SK-N-SH (cell line): Measurements from ENCODE around the gene MATN1.

Experiments used
- CHD2 ChIP-seq: fragments of 150-350 bp; IDR thresholded peaks from 2 replicates; pipeline ENCODE4 v1.6.1; 2018; ENCODE audit warnings: low read length; ENCODE audit not compliant: partially characterized antibody
- GABPA ChIP-seq: IDR thresholded peaks from 2 replicates; pipeline ENCODE4 v1.4.0; 2012; ENCODE audit warnings: low read depth, mild to moderate bottlenecking
- NFIC ChIP-seq: IDR thresholded peaks from 2 replicates; pipeline ENCODE4 v1.4.0; 2012; ENCODE audit warnings: borderline replicate concordance
- RAD21 ChIP-seq: IDR thresholded peaks from 2 replicates; pipeline ENCODE4 v1.6.1; 2012; ENCODE audit warnings: mild to moderate bottlenecking, low read length
- REST ChIP-seq: IDR thresholded peaks from 2 replicates; pipeline ENCODE4 v1.6.1; 2012; ENCODE audit warnings: mild to moderate bottlenecking, low read depth, low read length, moderate library complexity
- SIN3A ChIP-seq: IDR thresholded peaks from 2 replicates; pipeline ENCODE4 v1.6.1; 2012; ENCODE audit warnings: low read depth, mild to moderate bottlenecking, low read length, moderate library complexity, borderline replicate concordance
- USF2 ChIP-seq: fragments of 150-350 bp; IDR thresholded peaks from 2 replicates; pipeline ENCODE4 v1.6.1; 2017; ENCODE audit warnings: antibody characterized with exemption, low read length, low read depth, borderline replicate concordance
- ZBTB33 ChIP-seq: IDR thresholded peaks from 2 replicates; pipeline ENCODE4 v1.4.0; 2012; ENCODE audit warnings: low read depth, borderline replicate concordance
- TF ChIP-seq, protein P1 (sequence below): fragments of 200-600 bp; sonication (generic); IDR thresholded peaks from 2 replicates; pipeline ENCODE4 v1.6.1; 2017; ENCODE audit warnings: antibody characterized with exemption, mild to moderate bottlenecking, moderate library complexity

GRCh38 chr1:30735668-30736498 lies 12.5 kb upstream of the MATN1 start:
- TF ChIP-seq RAD21 (no peak), USF2 (no peak), GABPA (no peak), SIN3A (no peak), NFIC (no peak), REST (no peak), ZBTB33 (no peak), CHD2 (no peak)
- TF ChIP-seq, protein P1, sequence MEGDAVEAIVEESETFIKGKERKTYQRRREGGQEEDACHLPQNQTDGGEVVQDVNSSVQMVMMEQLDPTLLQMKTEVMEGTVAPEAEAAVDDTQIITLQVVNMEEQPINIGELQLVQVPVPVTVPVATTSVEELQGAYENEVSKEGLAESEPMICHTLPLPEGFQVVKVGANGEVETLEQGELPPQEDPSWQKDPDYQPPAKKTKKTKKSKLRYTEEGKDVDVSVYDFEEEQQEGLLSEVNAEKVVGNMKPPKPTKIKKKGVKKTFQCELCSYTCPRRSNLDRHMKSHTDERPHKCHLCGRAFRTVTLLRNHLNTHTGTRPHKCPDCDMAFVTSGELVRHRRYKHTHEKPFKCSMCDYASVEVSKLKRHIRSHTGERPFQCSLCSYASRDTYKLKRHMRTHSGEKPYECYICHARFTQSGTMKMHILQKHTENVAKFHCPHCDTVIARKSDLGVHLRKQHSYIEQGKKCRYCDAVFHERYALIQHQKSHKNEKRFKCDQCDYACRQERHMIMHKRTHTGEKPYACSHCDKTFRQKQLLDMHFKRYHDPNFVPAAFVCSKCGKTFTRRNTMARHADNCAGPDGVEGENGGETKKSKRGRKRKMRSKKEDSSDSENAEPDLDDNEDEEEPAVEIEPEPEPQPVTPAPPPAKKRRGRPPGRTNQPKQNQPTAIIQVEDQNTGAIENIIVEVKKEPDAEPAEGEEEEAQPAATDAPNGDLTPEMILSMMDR = no peak
